ENCODE measurements around the gene MYO9B. TPM values are rescaled to one million over a fixed set of nuclear protein-coding genes. Genes with fewer than 3 reads are reported as not detected.

The MYO9B gene
- total and polyA plus RNA-seq, 2 of the 13 experiments (the other 11 are each of a cell fraction or from before 2014, with no cell fraction given): 18.0 to 18.3 TPM

- TF ChIP-seq TFE3 (CRISPR knock-in tag; IDR thresholded peaks at IDR 0.05) (peak; percentile 36; the same call in 1 of the 2 replicates), NBN (conservative IDR thresholded peaks at IDR 0.05) (no peak), TARDBP (CRISPR knock-in tag; IDR thresholded peaks at IDR 0.05) (peak; percentile 48; the same call in 1 of the 2 replicates), MAX (IDR thresholded peaks at IDR 0.05) (peak; percentile 57), GMEB1 (CRISPR knock-in tag; IDR thresholded peaks at IDR 0.05; ENCODE audit: borderline replicate concordance) (0 out of 2 replicates have a peak, but pooled peaks have one; percentile 18), ZNF570 (CRISPR knock-in tag; IDR thresholded peaks at IDR 0.05; ENCODE audit: borderline replicate concordance) (no peak), ZNF780A (CRISPR knock-in tag; IDR thresholded peaks at IDR 0.05) (no peak), ATF4 (CRISPR knock-in tag; IDR thresholded peaks at IDR 0.05) (no peak), ERF (CRISPR knock-in tag; IDR thresholded peaks at IDR 0.05) (0 out of 2 replicates have a peak, but pooled peaks have one; percentile 32), YEATS4 (CRISPR knock-in tag; IDR thresholded peaks at IDR 0.05; ENCODE audit: borderline replicate concordance) (peak; percentile 63; the same call in 1 of the 2 replicates), ZNF263 (CRISPR knock-in tag; IDR thresholded peaks at IDR 0.05) (0 out of 2 replicates have a peak, but pooled peaks have one; percentile 8), CTCF (CRISPR knock-in tag; IDR thresholded peaks at IDR 0.05) (0 out of 2 replicates have a peak, but pooled peaks have one; percentile 25), ZNF414 (CRISPR knock-in tag; IDR thresholded peaks at IDR 0.05) (0 out of 2 replicates have a peak, but pooled peaks have one; percentile 43), STAG1 (CRISPR knock-in tag; IDR thresholded peaks at IDR 0.05) (peak; percentile 22; the same call in 1 of the 2 replicates), MED1 (CRISPR knock-in tag; IDR thresholded peaks at IDR 0.05) (peak; percentile 9; the same call in 1 of the 2 replicates), ZNF768 (CRISPR knock-in tag; IDR thresholded peaks at IDR 0.05) (no peak), TEF (CRISPR knock-in tag; IDR thresholded peaks at IDR 0.05) (peak; percentile 88; the same call in 1 of the 2 replicates), HDAC2 (CRISPR knock-in tag; IDR thresholded peaks at IDR 0.05) (0 out of 2 replicates have a peak, but pooled peaks have one; percentile 17), ZNF547 (CRISPR knock-in tag; IDR thresholded peaks at IDR 0.05) (0 out of 2 replicates have a peak, but pooled peaks have one; percentile 32), HDAC1 (CRISPR knock-in tag; IDR thresholded peaks at IDR 0.05) (peak; percentile 57), SAP130 (CRISPR knock-in tag; IDR thresholded peaks at IDR 0.05; ENCODE audit: low read depth) (peak; percentile 56)
Measured at GRCh38 chr19:17159466-17160393, 84.2 kb downstream of the MYO9B start (continued).
